Right renal cortex interstitium (tissue), 3 donors: ENCODE data around the gene PPP1CA. TPM values are rescaled to one million over a fixed set of nuclear protein-coding genes. Genes with fewer than 3 reads are reported as not detected.
"Not testable (repeated sequence)": the region's sequence is repeated elsewhere in the genome, so short reads cannot be mapped to it uniquely, and the experiment has no call there.

Experiments used
- DNase-seq, 3 donors: peaks; one replicate each; pipeline ENCODE4 v3.0.0-alpha.2; 2013; ENCODE audit warnings: low read depth in 3 of 3, low spot score in 2 of 3
- polyA plus RNA-seq, 3 donors: library from polyadenylated mRNA; unstranded; fragments of 120-200 nt; gene quantifications; one replicate each; pipeline ENCODE4 v1.2.1, GENCODE V29; 2013; ENCODE audit not compliant: insufficient read length in 3 of 3

The PPP1CA gene
- polyA plus RNA-seq, 3 donors, result 132 to 171 (median 159) TPM

DNA sequence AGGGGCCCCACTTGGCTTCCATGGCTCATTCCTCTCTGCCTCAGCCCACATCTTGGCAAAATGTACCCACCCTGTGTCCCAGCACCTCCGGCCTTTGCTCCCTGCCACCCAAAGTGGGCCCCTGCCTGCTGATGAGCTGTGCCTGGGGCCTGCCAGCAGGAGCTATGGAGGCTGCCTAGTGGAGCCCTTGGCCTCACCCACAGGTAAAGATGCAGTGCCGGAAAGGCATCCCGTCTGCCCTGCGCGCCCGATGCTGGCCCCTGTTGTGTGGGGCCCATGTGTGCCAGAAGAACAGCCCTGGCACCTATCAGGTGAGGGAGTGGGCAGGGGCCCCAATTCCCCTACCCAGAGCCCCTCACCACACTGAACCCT is 3.5 kb upstream of the PPP1CA start:
- DNase-seq, result no peak

DNA sequence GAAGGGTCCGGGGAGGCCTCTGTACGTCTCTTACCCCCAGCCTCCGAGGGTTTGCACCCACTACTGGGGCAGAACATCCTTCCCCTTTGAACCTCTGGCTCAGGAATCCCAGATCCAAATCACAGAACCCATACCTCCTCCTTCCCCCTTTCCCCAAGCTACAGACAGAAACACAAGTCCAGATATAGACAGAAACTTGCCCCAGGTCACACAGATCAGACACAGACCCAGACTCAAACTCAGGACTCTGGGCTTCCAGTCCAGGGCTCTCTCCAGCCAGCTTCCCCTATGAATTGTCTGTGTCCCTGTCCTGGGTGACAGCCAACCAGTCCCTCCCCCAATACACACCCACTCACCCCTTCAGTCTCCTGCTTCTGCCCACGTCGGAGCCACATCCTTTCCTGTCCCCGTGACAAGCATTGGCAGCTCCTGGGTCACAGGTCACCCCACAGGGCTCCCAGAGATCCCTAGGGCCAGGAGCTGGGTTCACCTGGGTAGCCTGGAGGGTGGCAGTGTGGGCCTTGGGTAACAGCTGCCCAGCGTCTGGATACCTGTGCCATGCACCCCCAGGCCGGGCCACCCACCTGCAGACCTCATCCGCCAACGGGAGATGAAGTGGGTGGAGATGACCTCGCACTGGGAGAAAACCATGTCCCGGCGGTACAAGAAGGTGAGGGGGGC is 3.0 kb upstream of the PPP1CA start:
- no peak for DNase-seq

DNA sequence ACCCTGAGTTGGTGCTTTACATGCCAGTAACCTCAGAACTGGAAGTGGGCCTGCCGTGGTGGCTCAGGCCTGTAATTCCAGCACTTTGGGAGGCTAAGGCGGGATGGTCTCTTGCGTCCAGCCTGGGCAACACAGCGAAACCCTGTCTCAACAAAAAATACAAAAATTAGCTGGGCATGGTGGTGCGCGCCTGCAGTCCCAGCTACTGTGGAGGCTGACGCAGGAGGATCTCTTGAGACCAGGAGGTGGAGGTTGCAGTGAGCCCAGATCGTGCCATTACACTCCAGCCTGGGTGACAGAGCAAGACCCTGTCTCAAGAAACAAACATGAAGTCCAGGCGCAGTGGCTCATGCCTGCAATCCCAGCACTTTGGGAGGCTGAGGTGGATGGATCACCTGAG is 1.4 kb upstream of the PPP1CA start:
- not testable (repeated sequence) for DNase-seq

DNA sequence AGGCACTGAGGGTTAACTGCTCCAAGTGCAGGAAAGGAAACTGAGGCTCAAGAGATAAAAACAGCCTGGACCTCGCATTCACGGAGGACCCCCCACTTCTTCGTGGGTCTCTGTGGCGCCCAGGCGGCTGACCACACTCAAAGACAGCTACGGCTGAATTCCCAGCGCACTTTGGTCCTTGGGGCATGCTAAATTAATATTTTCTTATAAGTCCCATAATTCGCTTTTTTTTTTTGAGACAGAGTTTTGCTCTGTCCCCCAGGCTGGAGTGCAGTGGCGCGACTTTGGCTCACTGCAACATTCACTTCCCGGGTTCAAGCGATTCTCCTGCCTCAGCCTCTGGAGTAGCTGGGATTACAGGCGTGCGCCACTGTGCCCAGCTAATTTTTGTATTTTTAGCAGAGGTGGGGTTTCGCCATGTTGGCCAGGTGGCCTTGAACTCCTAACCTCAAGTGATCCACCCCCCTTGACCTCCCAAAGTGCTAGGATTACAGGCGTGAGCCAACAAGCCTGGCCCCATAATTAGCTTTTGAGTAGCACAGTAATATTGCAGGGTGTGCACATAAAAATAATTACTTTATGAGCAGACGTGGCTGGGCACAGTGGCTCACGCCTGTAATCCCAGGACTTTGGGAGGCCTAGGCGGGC is 658 bp upstream of the PPP1CA start:
- not testable (repeated sequence) for DNase-seq

DNA sequence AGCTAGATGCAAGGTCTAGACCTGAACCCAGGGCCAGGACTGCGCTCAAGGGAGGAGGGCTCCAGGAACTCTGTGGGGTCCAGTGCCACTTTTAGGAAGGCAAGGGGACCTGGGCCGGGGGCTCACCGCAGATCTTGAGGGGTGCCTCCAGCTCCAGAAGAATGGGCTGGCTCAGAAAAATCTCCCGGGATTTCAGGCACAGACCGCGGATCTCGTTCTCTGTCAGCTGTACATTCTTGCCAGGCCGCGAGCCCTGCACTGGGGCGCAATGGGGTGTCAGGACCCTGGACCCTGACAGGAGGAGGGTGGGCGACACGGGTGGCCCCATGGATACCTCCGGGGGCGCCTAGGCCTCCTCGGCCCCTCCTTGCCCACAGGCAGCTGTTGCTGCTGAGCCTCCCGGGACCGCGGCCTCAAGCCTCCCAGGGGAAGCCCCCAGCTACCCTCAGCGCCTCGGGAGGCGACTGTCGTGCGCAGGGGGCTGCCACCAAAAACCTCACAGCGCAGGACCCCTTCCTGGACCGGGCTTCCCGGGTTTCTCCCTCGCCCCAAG is 640 bp downstream of the PPP1CA start:
- DNase-seq, result no peak

DNA sequence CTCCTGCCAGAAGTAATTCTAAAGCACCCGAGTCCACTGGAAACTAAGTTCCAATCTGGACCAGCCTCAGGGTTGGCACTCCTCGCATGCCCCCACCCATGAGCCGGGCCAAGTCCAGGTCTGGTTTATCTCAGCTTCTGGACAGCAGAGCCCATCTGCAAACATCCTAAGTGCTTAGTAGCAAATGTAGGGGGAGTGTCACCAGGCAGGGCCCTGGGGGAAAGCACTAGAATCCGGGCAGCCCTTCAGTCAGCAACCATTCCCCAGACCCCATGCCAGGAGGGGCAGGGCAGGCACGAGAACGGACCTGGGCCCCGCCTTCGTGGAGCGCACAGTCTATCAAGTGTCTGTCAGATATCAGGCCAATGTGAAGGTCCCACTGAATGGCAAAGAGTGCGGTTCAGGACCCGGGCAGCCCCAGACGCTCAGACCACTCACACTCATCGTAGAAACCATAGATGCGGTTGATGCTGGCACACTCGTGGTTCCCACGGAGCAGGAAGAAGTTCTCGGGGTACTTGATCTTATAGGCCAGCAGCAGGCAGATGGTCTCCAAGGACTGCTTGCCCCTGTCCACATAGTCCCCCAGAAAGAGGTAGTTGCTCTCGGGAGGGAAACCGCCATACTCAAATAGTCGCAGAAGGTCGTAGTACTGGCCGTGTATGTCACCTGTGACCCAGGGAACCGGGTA is 1.3 kb downstream of the PPP1CA start:
- DNase-seq, result no peak

DNA sequence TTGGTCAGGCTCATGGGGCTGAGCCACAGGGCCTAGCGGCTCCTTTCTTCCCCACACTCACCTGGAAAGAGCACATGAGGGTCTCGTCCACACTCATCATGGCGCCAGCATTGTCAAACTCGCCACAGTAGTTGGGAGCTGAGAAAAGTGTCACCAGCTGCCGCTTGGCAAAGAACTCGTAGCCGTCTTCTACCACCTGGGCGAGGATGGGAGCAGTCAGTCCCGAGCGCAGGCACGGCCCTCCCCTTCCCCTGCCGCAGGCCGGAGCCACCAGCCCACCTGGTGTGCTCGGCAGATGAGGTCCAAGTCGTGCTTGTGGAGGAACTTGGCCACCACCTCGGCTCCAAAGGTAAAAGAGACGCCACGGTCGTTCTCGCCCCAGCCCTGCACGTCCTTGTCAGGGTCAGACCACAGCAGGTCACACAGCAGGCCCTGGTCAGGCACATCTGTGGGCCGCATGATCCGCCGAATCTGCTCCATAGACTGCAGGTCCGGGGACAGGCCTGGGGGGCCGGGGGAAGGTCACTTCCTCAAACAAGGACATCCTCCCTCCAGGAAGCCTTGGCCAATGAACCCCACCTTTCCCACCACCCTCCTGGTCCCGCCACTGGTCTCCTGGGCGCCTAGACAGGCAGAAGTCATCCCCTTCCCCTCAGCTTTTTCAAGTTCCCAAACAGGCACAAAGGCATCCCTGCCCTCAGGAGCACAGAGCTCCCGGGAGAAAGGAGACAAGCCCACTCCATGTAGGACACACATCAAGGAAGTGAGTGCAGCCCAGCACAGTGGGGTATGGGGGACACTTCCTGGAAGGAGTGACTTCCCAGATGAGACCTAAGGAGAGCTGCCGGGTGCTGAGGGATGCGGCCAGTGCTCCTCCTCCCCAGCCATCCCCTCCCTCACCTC is 2.7 kb downstream of the PPP1CA start:
- no peak for DNase-seq

DNA sequence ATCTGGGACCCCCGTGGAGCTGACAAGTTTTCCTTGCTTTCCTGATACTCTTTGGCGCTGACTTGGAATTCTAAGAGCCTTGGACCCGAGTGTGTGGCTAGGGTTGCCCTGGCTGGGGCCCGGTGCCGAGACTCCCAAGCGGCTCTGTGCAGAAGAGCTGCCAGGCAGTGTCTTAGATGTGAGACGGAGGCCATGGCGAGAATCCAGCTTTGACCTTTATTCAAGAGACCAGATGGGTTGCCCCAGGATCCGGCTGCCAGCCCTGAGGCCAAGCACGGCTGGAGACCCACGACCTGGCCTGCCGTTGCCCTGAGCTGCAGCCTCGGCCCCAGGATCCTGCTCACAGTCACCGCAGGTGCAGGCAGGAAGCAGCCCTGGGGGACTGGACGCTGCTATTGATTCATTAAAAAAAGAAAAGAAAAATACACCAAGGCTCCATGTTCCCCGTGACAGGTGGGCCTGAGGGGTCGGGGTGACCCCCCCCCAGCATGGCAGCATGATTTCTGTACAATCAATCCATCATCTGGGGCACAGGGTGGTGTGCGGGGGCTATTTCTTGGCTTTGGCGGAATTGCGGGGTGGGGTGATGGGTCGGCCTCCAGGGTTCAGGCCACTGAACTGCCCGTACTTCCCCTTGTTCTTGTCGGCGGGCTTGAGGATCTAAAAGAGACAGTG is 3.5 kb downstream of the PPP1CA start:
- no peak for DNase-seq

DNA sequence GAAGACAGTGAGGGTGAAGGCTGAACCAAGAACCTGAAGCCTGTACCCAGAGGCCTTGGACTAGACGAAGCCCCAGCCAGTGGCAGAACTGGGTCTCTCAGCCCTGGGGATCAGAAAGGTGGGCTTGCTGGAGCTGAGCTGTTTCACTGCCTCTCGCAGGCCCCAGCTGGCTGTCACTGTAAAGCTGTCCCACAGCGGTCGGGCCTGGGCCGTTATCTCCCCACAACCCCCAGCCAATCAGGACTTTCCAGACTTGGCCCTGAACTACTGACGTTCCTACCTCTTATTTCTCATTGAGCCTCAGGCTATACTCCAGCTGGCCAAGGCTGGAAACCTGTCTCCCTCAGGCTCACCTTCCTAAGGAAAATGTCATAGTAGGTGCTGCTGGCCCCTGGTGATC is 4.1 kb downstream of the PPP1CA start:
- DNase-seq, result no peak

DNA sequence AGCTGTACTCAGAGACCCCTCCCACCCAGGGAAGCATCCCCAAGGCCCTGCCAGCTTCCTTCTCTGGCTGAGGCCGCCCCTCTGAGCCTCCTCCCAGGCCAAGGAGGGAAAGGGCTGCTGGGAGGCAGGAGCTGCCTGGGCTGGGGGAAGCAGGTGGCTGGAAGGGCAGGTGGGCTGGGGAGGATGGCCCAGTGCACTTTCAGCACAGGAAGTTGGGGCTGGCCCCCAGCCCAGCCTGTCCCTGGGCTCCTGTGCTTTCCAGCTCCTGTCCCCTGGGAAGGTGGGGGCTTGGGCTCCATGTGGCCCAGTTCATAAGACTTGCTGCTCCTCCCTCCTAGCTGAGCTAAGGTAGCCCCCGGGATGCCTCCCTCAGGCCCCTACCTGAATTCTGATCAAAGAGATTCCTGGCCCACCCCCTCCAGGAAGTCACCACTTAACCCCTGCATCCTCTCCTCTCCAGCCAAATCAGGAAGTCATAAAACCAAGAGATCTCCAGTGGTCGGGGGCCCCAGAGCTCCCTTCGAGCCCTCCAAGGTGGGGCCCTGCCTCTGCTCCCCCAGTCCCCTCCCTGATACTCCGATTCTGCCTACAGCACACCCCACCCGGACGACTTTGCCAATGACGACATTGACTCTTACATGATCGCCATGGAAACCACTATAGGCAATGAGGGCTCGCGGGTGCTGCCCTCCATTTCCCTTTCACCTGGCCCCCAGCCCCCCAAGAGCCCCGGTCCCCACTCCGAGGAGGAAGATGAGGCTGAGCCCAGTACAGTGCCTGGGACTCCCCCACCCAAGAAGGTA is 4.9 kb downstream of the PPP1CA start:
- no peak for DNase-seq

DNA sequence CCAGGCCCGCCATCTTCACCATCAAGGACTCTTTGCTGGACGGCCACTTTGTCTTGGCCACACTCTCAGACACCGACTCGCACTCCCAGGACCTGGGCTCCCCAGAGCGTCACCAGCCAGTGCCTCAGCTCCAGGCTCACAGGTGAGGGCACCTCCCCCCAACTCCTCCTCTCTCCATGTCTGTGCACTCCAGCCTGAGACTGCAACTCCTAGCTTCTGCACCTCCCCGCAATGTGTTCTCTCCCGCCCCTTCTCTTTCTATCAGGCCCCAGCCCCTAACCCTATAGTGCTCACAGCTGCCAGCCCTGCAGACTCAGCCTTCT is 5.4 kb downstream of the PPP1CA start:
- DNase-seq, result no peak

DNA sequence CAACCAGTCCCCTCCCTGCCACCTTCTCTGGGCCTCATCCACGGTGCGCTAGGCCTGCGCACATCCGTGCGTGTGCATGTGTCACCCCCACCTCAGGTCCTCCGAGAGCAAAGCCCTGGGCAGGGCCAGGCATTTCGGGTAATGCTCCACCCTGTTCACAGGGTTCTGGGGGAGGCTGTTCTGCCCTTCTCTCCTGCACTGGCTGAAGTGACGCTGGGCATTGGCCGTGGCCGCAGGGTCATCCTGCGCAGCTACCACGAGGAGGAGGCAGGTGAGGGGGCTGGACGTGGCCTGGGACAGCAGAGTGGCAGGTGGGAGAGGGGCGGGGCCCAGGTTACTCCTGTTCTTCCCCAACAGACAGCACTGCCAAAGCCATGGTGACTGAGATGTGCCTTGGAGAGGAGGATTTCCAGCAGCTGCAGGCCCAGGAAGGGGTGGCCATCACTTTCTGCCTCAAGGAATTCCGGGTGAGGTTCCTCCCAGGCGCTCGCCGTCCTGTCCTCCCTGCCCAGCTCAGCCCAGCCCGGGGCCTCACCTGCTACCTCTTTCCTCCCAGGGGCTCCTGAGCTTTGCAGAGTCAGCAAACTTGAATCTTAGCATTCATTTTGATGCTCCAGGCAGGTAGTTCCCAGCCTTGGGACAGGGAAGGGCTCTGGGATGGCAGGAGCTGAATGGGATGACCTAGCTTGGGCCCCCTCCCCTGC is 6.0 kb downstream of the PPP1CA start:
- no peak for DNase-seq

DNA sequence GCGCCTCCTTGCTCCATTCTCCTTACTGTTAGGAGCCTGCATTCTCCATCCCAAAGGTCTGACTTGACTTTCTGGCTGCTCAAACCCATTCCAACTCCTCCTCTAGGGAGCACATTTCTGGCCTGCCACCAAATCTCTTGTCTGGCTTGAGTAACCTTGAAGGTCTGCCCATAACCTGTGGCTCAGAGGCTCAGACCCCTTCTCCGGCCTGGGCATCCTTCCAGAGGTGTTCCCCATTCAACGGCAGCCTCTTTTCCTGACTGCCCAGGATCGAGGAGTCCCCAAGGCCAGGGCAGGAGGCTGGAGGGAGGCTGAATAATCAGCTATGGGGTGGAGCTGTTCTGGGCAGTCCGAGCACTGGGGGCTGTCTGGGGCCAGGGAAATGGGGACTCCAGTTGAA is 7.7 kb downstream of the PPP1CA start:
- DNase-seq, result no peak

DNA sequence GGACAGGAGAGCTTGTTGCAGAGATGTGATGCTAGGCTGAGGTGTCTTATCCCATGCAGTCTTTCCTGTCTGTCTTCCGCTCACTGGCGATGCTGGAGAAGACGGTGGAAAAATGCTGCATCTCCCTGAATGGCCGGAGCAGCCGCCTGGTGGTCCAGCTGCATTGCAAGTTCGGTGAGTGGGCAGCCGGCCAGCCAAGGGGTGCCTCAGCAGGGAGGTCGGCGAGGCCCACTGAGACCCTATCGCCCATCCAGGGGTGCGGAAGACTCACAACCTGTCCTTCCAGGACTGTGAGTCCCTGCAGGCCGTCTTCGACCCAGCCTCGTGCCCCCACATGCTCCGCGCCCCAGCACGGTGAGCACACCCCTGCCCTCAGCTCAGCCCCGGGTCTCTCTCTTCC is 8.2 kb downstream of the PPP1CA start:
- DNase-seq, result no peak

DNA sequence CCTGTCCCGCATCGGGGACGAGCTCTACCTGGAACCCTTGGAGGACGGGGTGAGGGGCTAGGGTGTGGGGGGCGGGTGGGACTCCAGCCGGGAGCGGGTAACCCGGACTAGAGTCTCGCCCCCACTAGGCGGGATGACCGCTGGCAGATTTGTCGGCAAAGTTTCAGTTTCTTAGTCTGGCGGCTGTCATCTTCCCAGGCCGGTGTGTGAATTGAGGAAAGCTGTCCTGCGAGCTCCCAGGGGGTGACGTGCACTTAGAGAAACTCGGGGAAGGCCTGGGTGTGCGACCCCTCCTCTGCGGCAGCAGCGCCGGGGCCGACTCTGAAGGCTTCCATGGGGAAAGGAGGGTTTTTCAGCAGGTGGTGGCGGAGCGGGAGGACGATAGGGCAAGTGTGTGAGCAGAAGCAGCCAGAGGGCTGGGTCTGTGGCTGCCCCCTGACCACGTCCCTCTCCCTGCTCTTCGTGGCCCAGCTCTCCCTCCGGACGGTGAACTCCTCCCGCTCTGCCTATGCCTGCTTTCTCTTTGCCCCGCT is 9.4 kb downstream of the PPP1CA start:
- DNase-seq, result no peak

DNA sequence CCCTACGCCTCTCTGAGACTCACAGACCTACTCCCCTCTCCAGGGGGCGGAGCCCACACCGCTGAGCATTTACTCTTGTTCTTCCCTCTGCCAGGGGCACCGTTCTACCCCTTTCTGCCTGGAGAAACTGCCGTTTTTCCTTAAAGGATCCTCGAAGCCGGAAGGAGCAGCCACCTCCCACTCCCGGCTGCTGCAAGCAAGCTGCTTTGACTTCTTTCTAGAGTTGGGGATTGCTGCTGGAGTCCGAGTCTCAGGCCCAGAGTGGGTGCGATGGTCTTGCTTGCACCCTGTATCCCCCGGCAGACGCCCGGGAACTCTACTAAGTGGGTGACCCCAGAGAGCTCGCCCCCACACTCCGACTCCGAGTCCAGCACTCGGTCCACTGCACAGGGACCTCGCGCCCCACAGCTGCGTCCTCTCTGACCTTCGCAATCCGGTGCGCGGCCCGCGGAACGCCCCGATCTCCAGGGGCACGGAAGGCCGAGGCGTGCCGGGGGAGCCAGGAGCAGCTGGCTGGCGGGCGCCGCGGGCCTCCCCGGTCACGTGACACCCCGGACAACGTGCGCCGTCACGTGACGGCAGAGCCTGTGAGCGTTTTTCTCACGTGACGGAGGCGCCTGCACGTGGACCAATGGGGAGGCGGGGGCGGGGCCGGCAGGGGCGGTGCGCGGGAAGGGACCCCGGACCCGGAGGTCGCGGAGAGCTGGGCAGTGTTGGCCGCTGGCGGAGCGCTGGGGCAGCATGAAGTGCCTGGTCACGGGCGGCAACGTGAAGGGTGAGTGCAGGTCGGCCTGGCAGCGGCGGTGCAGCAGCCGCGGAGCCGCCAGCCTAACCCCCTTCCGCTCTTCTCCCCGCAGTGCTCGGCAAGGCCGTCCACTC is 10.1 kb downstream of the PPP1CA start, which contains the start of gene RAD9A:
TSS of gene RAD9A (plus strand) at position 683 of the 879 bp plus-strand sequence. CDS start at position 742, 59 bp downstream.
- peak in 1 of 3 donors; percentile 90 for DNase-seq

DNA sequence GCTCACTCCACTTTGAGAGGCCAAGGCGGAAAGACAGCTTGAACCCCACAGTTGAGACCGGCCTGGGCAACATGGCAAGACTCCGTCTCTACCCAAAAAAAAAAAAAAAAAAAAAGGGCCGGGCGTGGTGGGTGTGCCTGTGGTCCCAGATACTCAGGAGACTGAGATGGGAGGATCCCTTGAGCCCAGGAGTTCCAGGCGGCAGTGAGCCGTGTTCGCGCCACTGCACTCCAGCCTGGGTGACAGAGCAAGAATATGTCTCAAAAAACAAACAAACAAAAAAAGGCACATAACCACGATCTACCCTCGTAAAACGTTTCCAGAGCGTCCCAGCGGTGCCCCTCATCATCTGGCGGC is 10.7 kb downstream of the PPP1CA start:
- no peak for DNase-seq

DNA sequence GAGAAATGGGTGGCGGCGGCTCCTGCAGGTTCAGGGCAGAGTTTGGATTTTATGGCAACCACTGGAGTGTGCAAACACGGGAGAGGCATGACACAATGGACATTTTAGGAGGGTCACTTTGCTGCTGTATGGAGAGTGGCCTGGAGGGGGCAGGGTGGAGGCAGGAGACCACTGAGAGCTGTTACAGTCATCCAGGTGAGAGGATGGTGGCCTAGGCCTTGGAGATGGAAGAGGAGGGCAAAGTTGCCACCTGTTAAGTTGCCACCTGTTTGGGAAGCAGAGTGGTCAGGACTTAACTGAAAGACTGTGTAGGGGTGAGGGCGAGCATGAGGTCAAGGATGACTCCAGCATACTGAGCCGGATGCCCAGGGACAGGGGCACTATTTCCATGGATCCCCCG is 12.2 kb downstream of the PPP1CA start:
- DNase-seq, result no peak
